ENCODE measurements around the gene PALLD. TPM values are rescaled to one million over a fixed set of nuclear protein-coding genes. Genes with fewer than 3 reads are reported as not detected.

The PALLD gene
- polyA plus RNA-seq, 1 donor from 2014 or later: 20.5 TPM

DNA sequence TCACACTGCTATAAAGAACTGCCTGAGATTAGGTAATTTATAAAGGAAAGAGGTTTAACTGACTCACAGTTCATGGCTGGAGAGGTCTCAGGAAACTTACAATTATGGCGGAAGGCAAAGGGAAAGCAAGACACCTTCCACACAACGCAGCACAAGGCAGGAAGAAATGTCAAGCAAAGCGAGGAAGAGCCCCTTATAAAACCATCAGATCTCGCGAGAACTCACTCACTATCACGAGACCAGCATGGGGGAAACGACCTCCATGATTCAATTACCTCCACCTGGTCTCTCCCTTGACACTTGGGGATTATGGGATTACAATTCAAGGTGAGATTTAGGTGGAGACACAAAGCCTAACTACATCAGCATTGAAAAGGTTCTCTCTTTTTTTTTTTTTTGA is 39.6 kb downstream of the PALLD start:
- Histone ChIP-seq H3K79me2 (replicated peaks; ENCODE audit: insufficient read depth, low read length) (no peaks in the 10 kb centered on the region), H3K36me3 (ENCODE audit: insufficient read depth, low read length) (no peaks in the 10 kb centered on the region), H3F3A (ENCODE audit: insufficient read depth, low read length, poor library complexity, severe bottlenecking) (no peaks in the 10 kb centered on the region), H3K4me2 (ENCODE audit: low read length) (no peak overlapping the region), H3K27ac (ENCODE audit: low read length) (no peak overlapping the region), H3K27me3 (ENCODE audit: insufficient read depth, low read depth, low read length) (no peaks in the 10 kb centered on the region), H4K20me1 (ENCODE audit: insufficient read depth) (no peaks in the 10 kb centered on the region), H3K9me3 (ENCODE audit: low read length) (no peaks in the 10 kb centered on the region), H3K4me3 (ENCODE audit: low read length) (no peak overlapping the region), H3K9ac (ENCODE audit: low read length) (no peak overlapping the region), H2AFZ (ENCODE audit: low read depth, low read length) (no peak overlapping the region), H3K9me2 (ENCODE audit: insufficient read depth, low read length) (no peaks in the 10 kb centered on the region)
- no peak for TF ChIP-seq MXI1 (conservative IDR thresholded peaks at IDR 0.05; ENCODE audit: poor library complexity, severe bottlenecking)
- TF ChIP-seq POLR2AphosphoS5 (IDR thresholded peaks at IDR 0.05): no peak
- no peak for TF ChIP-seq EP300 (conservative IDR thresholded peaks at IDR 0.05; ENCODE audit: poor library complexity, severe bottlenecking)
- no peak for TF ChIP-seq TAF1 (IDR thresholded peaks at IDR 0.05; ENCODE audit: low read depth)
- TF ChIP-seq, protein P1, sequence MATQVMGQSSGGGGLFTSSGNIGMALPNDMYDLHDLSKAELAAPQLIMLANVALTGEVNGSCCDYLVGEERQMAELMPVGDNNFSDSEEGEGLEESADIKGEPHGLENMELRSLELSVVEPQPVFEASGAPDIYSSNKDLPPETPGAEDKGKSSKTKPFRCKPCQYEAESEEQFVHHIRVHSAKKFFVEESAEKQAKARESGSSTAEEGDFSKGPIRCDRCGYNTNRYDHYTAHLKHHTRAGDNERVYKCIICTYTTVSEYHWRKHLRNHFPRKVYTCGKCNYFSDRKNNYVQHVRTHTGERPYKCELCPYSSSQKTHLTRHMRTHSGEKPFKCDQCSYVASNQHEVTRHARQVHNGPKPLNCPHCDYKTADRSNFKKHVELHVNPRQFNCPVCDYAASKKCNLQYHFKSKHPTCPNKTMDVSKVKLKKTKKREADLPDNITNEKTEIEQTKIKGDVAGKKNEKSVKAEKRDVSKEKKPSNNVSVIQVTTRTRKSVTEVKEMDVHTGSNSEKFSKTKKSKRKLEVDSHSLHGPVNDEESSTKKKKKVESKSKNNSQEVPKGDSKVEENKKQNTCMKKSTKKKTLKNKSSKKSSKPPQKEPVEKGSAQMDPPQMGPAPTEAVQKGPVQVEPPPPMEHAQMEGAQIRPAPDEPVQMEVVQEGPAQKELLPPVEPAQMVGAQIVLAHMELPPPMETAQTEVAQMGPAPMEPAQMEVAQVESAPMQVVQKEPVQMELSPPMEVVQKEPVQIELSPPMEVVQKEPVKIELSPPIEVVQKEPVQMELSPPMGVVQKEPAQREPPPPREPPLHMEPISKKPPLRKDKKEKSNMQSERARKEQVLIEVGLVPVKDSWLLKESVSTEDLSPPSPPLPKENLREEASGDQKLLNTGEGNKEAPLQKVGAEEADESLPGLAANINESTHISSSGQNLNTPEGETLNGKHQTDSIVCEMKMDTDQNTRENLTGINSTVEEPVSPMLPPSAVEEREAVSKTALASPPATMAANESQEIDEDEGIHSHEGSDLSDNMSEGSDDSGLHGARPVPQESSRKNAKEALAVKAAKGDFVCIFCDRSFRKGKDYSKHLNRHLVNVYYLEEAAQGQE (IDR thresholded peaks at IDR 0.05; ENCODE audit: borderline replicate concordance): no peak
- no peak for TF ChIP-seq SMC3 (conservative IDR thresholded peaks at IDR 0.05; ENCODE audit: poor library complexity)
- TF ChIP-seq, protein P2, sequence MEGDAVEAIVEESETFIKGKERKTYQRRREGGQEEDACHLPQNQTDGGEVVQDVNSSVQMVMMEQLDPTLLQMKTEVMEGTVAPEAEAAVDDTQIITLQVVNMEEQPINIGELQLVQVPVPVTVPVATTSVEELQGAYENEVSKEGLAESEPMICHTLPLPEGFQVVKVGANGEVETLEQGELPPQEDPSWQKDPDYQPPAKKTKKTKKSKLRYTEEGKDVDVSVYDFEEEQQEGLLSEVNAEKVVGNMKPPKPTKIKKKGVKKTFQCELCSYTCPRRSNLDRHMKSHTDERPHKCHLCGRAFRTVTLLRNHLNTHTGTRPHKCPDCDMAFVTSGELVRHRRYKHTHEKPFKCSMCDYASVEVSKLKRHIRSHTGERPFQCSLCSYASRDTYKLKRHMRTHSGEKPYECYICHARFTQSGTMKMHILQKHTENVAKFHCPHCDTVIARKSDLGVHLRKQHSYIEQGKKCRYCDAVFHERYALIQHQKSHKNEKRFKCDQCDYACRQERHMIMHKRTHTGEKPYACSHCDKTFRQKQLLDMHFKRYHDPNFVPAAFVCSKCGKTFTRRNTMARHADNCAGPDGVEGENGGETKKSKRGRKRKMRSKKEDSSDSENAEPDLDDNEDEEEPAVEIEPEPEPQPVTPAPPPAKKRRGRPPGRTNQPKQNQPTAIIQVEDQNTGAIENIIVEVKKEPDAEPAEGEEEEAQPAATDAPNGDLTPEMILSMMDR (IDR thresholded peaks at IDR 0.05; ENCODE audit: poor library complexity, severe bottlenecking): no peak
- TF ChIP-seq EZH2 (IDR thresholded peaks at IDR 0.05; ENCODE audit: borderline replicate concordance, insufficient read depth, low read length, poor library complexity, severe bottlenecking): no peak
- TF ChIP-seq RAD21 (conservative IDR thresholded peaks at IDR 0.05): no peak

DNA sequence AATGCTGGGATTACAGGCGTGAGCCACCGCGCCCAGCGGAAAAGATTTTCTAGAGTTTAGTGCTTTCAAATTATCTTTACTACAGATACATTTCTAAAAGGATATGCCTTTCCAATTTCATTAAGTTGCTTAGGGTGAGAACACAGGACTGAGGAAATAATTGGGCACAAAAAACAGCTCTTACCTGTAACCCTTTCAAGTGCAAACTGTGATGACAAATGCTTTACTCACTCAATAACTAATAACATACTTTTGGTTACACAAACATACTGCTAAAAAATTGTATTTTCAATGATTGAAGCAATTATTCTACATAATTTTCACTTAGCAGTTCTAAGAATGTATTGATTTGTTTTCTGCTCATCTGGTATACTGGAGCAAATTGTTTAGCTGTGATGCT is 40.2 kb downstream of the PALLD start:
- no peak overlapping the region for H3K4me3 ChIP-seq (ENCODE audit: low read length)
- TF ChIP-seq EZH2 (IDR thresholded peaks at IDR 0.05; ENCODE audit: borderline replicate concordance, insufficient read depth, low read length, poor library complexity, severe bottlenecking) (no peak), MXI1 (conservative IDR thresholded peaks at IDR 0.05; ENCODE audit: poor library complexity, severe bottlenecking) (no peak), TAF1 (IDR thresholded peaks at IDR 0.05; ENCODE audit: low read depth) (no peak), POLR2AphosphoS5 (IDR thresholded peaks at IDR 0.05) (no peak), SMC3 (conservative IDR thresholded peaks at IDR 0.05; ENCODE audit: poor library complexity) (no peak)
- TF ChIP-seq, protein P2 (IDR thresholded peaks at IDR 0.05; ENCODE audit: poor library complexity, severe bottlenecking): no peak
- H3K9ac ChIP-seq (ENCODE audit: low read length): no peak overlapping the region
- no peak overlapping the region for H3K27ac ChIP-seq (ENCODE audit: low read length)
- H4K20me1 ChIP-seq (ENCODE audit: insufficient read depth): no peaks in the 10 kb centered on the region
- no peaks in the 10 kb centered on the region for H3K79me2 ChIP-seq (replicated peaks; ENCODE audit: insufficient read depth, low read length)
- H3F3A ChIP-seq (ENCODE audit: insufficient read depth, low read length, poor library complexity, severe bottlenecking): no peaks in the 10 kb centered on the region
- H3K9me2 ChIP-seq (ENCODE audit: insufficient read depth, low read length): no peaks in the 10 kb centered on the region
- no peaks in the 10 kb centered on the region for H3K9me3 ChIP-seq (ENCODE audit: low read length)
- H3K4me2 ChIP-seq (ENCODE audit: low read length): no peak overlapping the region
- no peaks in the 10 kb centered on the region for H3K36me3 ChIP-seq (ENCODE audit: insufficient read depth, low read length)
- H2AFZ ChIP-seq (ENCODE audit: low read depth, low read length): no peak overlapping the region
- H3K27me3 ChIP-seq (ENCODE audit: insufficient read depth, low read depth, low read length): no peaks in the 10 kb centered on the region
